Measurements from ENCODE around the gene CORO2B. TPM values are rescaled to one million over a fixed set of nuclear protein-coding genes. Genes with fewer than 3 reads are reported as not detected.

Gene CORO2B
- total RNA-seq, 4 donors from 2014 or later: 0.19 to 2.3 (median 0.22) TPM; not detected in 1

DNA sequence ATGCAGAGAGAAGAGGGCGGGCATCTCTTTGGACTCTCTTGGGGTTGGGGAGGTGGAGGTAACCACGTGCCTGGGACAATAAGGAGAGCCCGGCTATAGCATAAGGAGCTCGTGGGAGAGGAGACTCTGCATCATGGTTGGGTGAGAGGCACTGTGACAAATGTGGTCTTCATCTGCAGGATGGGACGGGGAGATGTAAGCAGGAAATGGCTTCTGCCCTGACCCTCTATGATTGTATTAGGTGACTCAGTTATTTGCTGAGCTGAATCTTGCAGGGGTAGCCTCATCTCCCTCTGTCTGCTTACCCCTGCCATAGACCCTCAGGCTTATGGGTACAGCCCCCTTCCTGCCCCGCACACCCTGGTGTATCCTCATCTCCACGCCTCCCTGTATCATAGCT, 48.7 kb downstream of the CORO2B start:
- TF ChIP-seq, protein P1, sequence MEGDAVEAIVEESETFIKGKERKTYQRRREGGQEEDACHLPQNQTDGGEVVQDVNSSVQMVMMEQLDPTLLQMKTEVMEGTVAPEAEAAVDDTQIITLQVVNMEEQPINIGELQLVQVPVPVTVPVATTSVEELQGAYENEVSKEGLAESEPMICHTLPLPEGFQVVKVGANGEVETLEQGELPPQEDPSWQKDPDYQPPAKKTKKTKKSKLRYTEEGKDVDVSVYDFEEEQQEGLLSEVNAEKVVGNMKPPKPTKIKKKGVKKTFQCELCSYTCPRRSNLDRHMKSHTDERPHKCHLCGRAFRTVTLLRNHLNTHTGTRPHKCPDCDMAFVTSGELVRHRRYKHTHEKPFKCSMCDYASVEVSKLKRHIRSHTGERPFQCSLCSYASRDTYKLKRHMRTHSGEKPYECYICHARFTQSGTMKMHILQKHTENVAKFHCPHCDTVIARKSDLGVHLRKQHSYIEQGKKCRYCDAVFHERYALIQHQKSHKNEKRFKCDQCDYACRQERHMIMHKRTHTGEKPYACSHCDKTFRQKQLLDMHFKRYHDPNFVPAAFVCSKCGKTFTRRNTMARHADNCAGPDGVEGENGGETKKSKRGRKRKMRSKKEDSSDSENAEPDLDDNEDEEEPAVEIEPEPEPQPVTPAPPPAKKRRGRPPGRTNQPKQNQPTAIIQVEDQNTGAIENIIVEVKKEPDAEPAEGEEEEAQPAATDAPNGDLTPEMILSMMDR (IDR thresholded peaks at IDR 0.05): no peak
- TF ChIP-seq POLR2A (IDR thresholded peaks at IDR 0.05): no peak
- DNase-seq: no peak
- intact Hi-C loops (cut with DNase I): no loop called here
- Histone ChIP-seq H3K27ac (no peak overlapping the region), H3K27me3 (peaks cover 0 to 66% (median 0%) of the 10 kb centered on the region in 4 donors), H3K4me3 (no peak overlapping the region), H3K9me3 (no peaks in the 10 kb centered on the region), H3K36me3 (no peaks in the 10 kb centered on the region), H3K4me1 (no peaks in the 10 kb centered on the region)
- WGBS, 2 donors: 84 to 88% methylated on average over 6 to 7 of the region's 7 CpGs

DNA sequence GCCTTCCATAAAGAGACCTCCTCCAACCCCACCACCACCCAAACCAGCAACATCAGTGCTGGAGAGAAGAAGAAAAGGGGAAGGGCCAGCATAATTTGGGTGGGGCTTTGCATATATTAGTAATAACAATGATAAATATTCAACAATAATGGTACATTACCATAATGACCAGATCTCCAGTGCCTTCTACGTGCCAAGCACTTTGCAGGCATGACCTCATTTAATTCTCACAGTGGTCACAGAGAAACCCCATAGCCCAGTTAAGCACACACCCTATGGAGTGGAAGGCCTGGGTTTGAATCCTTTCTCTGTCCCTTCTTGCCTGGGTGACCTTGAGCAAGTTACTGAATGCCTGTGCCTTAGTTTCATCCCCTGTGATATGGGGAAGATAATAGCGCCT, 49.2 kb downstream of the CORO2B start:
- Histone ChIP-seq H3K9me3 (no peaks in the 10 kb centered on the region), H3K36me3 (no peaks in the 10 kb centered on the region), H3K27me3 (peaks cover 0 to 66% (median 0%) of the 10 kb centered on the region in 4 donors), H3K27ac (no peak overlapping the region), H3K4me3 (no peak overlapping the region), H3K4me1 (no peaks in the 10 kb centered on the region)
- no peak for TF ChIP-seq POLR2A (IDR thresholded peaks at IDR 0.05)
- TF ChIP-seq, protein P1 (IDR thresholded peaks at IDR 0.05): no peak
- 95% methylated on average over 2 of the region's 2 CpGs; no CpG with 5 or more reads in 1 of the 2 donors for WGBS, 2 donors
- DNase-seq: no peak
- intact Hi-C loops (cut with DNase I): no loop called here

DNA sequence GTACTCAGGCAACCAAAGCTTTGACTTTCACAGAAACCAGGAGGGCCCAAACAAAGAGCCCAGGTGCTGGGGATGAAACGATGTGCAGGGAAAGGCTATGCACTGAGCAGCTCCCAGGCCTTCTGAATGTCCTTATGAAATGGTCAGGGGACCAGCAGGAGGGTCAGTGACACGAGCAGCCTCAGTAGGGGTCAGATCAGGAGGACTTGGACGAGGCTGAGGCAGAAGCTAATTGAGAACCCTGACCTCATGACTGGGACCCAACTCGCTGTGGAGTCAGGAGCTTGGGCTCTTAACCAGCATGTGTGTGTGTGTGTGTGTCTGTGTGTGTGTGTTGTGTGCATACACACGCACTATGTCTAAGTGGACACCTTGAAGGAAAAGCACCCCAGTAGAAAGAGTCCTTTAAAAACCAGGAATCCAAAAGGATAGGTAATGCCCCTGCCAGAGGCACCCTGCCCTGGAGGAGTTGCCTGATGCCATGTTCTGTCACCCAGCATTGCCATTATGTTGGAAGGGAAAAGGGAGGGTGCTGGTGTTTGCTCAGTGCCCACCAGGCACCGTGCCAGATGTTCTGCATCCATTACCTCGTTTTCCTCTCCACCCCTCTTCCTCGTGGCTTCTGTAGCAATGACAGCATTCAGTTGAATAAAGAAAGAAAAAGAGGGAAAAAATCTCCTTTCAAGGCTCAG, 50.9 kb downstream of the CORO2B start:
- TF ChIP-seq POLR2A (IDR thresholded peaks at IDR 0.05): no peak
- TF ChIP-seq, protein P1 (IDR thresholded peaks at IDR 0.05): no peak
- DNase-seq: no peak
- Histone ChIP-seq H3K4me3 (no peak overlapping the region), H3K4me1 (peaks cover 0 to 3% (median 0%) of the 10 kb centered on the region in 3 donors), H3K27ac (no peak overlapping the region), H3K9me3 (no peaks in the 10 kb centered on the region), H3K36me3 (no peaks in the 10 kb centered on the region), H3K27me3 (peaks cover 0 to 51% (median 0%) of the 10 kb centered on the region in 4 donors)
- 53 to 69% methylated on average over 7 to 8 of the region's 8 CpGs for WGBS, 2 donors
- intact Hi-C loops (cut with DNase I): no loop called here

DNA sequence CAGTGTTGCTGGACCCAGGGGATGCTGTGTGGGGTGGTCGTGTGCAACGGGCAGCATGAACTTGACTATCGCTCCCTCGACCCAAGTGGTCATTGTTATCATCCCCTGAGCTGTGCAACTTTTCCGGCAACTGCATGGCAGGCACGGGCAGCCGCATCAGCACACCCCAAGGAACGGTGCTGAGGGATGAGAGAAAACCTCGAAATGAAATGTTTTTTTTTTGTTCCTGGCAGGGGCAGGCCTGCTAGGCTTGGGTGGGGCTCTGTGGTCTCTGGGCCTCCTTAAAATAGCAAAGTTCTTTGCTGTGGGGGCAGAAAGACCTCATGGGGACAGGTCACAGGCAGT, 51.4 kb downstream of the CORO2B start:
- intact Hi-C loops (cut with DNase I): no loop called here
- TF ChIP-seq, protein P1 (IDR thresholded peaks at IDR 0.05): no peak
- TF ChIP-seq POLR2A (IDR thresholded peaks at IDR 0.05): no peak
- Histone ChIP-seq H3K36me3 (no peaks in the 10 kb centered on the region), H3K4me3 (no peak overlapping the region), H3K27ac (no peak overlapping the region), H3K9me3 (no peaks in the 10 kb centered on the region), H3K27me3 (peaks cover 0 to 46% (median 0%) of the 10 kb centered on the region in 4 donors), H3K4me1 (peaks cover 0 to 8% (median 5%) of the 10 kb centered on the region in 3 donors)
- no peak for DNase-seq
- WGBS, 2 donors: 77 to 97% methylated on average over 5 to 9 of the region's 9 CpGs

DNA sequence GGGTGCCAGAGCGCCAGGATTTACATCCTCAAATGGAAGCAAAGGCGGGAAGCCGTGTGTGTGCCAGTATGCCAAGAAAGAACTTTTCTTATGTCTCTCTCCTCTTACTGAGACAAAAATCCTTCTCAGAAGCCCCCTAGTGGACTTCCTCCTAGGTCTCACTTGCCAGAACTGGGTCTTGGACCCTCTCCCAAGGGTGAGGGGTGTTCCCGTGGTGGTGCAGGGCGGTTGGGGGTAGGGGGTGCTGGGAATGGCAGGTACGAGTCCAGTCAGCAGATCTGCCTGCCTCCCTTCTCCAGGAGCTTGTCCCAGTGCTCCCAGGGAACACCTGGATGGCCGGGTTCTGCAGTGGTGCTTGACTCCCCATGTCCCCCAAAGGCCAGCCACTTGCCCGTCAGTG, 52.0 kb downstream of the CORO2B start:
- peaks cover 0 to 45% (median 0%) of the 10 kb centered on the region in 4 donors for H3K27me3 ChIP-seq
- intact Hi-C loops (cut with DNase I): no loop called here
- H3K4me3 ChIP-seq: no peak overlapping the region
- H3K9me3 ChIP-seq: no peaks in the 10 kb centered on the region
- DNase-seq: no peak
- peaks cover 0 to 15% (median 6%) of the 10 kb centered on the region in 3 donors for H3K4me1 ChIP-seq
- 79 to 89% methylated on average over 3 of the region's 8 CpGs for WGBS, 2 donors
- H3K36me3 ChIP-seq: no peaks in the 10 kb centered on the region
- TF ChIP-seq, protein P1 (IDR thresholded peaks at IDR 0.05): no peak
- TF ChIP-seq POLR2A (IDR thresholded peaks at IDR 0.05): no peak
- H3K27ac ChIP-seq: no peak overlapping the region
